Measurements from ENCODE around the gene CD274.
"Not testable (repeated sequence)": the region's sequence is repeated elsewhere in the genome, so short reads cannot be mapped to it uniquely, and the experiment has no call there.

CD274 gene

DNA sequence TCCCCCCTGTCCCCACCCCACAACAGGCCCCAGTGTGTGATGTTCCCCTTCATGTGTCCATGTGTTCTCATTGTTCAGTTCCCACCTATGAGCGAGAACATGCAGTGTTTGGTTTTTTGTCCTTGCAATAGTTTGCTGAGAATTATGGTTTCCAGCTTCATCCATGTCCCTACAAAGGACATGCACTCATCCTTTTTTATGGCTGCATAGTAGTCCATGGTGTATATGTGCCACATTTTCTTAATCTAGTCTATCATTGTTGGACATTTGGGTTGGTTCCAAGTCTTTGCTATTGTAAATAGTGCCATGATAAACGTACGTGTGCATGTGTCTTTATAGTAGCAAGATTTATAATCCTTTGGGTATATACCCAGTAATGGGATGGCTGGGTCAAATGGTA, 44.4 kb downstream of the CD274 start:
- H3K4me1 ChIP-seq (ENCODE audit: control insufficient read depth, insufficient read depth, low read length); H3K27me3 ChIP-seq (ENCODE audit: control insufficient read depth, insufficient read depth, low read length, poor library complexity, severe bottlenecking); H3K36me3 ChIP-seq (ENCODE audit: control insufficient read depth, insufficient read depth, low read length); H3K27ac ChIP-seq (ENCODE audit: insufficient read depth, low read depth, low read length, poor library complexity, severe bottlenecking); H3K4me3 ChIP-seq (ENCODE audit: insufficient read depth, low read depth, low read length); H3K9me3 ChIP-seq (ENCODE audit: control insufficient read depth, low read length): not testable (repeated sequence)
- WGBS, 2 experiments: 67 to 92% methylated on average over 1 to 3 of the region's 3 CpGs

DNA sequence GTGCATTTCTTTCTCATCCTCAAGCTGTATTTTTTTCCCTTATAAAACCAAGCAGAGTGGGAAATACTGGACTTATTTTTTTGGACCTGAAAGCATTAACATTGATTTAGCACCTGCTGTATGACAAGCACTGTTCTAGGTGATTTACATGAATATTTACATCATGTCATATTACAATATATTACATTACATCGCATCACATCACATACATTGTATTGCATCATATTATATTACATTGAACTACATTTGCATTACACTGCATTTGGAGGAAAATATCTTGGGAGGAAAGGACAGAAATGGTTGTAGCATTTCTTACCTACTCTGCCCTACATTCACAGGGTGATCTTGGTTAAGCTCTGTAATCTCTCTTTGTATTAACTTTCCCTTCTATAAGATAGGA, 48.8 kb downstream of the CD274 start:
- Histone ChIP-seq H3K36me3 (ENCODE audit: control insufficient read depth, insufficient read depth, low read length) (no peaks in the 10 kb centered on the region), H3K4me1 (ENCODE audit: control insufficient read depth, insufficient read depth, low read length) (no peaks in the 10 kb centered on the region), H3K27me3 (ENCODE audit: control insufficient read depth, insufficient read depth, low read length, poor library complexity, severe bottlenecking) (no peaks in the 10 kb centered on the region), H3K9me3 (ENCODE audit: control insufficient read depth, low read length) (no peaks in the 10 kb centered on the region), H3K4me3 (ENCODE audit: insufficient read depth, low read depth, low read length) (no peak overlapping the region), H3K27ac (ENCODE audit: insufficient read depth, low read depth, low read length, poor library complexity, severe bottlenecking) (no peak overlapping the region)
- 100% methylated on average over 1 of the region's 1 CpG; no CpG with 5 or more reads in 1 of the 2 experiments for WGBS, 2 experiments

GRCh38 chr9:5499889-5500398, 49.6 kb downstream of the CD274 start:
- H3K9me3 ChIP-seq (ENCODE audit: control insufficient read depth, low read length): no peaks in the 10 kb centered on the region
- H3K36me3 ChIP-seq (ENCODE audit: control insufficient read depth, insufficient read depth, low read length): no peaks in the 10 kb centered on the region
- no peak overlapping the region for H3K27ac ChIP-seq (ENCODE audit: insufficient read depth, low read depth, low read length, poor library complexity, severe bottlenecking)
- H3K4me3 ChIP-seq (ENCODE audit: insufficient read depth, low read depth, low read length): no peak overlapping the region
- no peaks in the 10 kb centered on the region for H3K27me3 ChIP-seq (ENCODE audit: control insufficient read depth, insufficient read depth, low read length, poor library complexity, severe bottlenecking)
- H3K4me1 ChIP-seq (ENCODE audit: control insufficient read depth, insufficient read depth, low read length): no peaks in the 10 kb centered on the region
- 93 to 96% methylated on average over 4 of the region's 4 CpGs for WGBS, 2 experiments

DNA sequence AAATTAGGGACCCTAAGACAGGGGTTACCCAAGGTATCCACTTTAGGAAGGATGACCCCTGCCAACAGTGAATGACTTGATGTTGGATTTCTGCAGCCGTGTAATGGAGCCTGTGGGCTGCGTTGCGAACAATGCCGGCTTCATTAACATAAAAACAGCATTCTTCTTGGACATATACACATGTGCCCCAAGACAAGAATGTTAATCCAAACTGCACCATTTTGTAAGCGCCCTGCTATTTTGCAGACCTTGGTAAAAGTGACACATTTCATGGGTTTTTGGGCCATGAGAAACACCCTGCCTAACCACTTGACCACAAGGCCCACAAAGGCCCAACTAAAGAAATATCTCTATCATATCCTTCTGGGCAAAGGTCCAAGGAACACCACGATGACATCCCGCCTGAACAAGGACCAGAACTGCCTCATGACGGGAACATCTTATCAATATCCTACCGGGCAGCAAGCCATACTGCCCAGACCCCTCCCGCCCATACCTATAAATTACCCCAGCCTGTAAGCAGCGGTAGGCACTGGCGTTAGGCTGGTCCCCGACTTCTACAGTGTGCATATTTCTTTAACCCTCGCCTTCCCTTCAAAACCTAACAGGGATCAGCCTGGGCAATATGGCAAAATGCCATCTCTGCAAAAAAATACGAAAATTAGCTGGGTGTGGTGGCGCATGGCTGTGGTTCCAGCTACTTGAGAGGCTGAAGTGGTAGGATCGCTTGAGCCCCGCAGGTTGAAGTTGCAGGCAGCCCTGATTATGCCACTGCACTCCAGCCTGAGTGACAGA, 50.3 kb downstream of the CD274 start:
- Histone ChIP-seq H3K27ac (ENCODE audit: insufficient read depth, low read depth, low read length, poor library complexity, severe bottlenecking) (no peak overlapping the region), H3K4me3 (ENCODE audit: insufficient read depth, low read depth, low read length) (no peak overlapping the region), H3K36me3 (ENCODE audit: control insufficient read depth, insufficient read depth, low read length) (no peaks in the 10 kb centered on the region), H3K9me3 (ENCODE audit: control insufficient read depth, low read length) (no peaks in the 10 kb centered on the region), H3K27me3 (ENCODE audit: control insufficient read depth, insufficient read depth, low read length, poor library complexity, severe bottlenecking) (no peaks in the 10 kb centered on the region), H3K4me1 (ENCODE audit: control insufficient read depth, insufficient read depth, low read length) (no peaks in the 10 kb centered on the region)
- 93 to 94% methylated on average over 18 of the region's 18 CpGs for WGBS, 2 experiments

DNA sequence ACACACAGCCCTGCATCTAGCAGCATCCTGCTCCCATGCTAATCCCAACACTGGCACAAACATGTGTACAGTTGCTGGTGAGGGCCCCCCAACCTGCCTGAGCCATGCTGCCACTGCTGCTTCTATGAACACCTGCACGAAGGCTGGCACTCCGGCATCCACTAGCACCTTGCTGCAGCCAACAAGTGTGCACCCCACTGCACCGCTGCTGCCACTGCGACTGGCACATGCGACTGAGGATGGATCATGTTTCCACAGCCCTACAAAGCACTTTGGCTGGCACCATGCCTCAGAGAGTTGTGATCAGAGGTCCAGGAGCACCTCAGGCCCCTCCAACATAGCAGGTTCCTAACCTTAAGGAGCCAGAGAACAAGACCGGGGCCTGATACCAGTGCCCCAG, 52.2 kb downstream of the CD274 start:
- Histone ChIP-seq H3K4me1 (ENCODE audit: control insufficient read depth, insufficient read depth, low read length) (no peaks in the 10 kb centered on the region), H3K4me3 (ENCODE audit: insufficient read depth, low read depth, low read length) (no peak overlapping the region), H3K9me3 (ENCODE audit: control insufficient read depth, low read length) (no peaks in the 10 kb centered on the region), H3K36me3 (ENCODE audit: control insufficient read depth, insufficient read depth, low read length) (no peaks in the 10 kb centered on the region), H3K27me3 (ENCODE audit: control insufficient read depth, insufficient read depth, low read length, poor library complexity, severe bottlenecking) (no peaks in the 10 kb centered on the region), H3K27ac (ENCODE audit: insufficient read depth, low read depth, low read length, poor library complexity, severe bottlenecking) (no peak overlapping the region)
- WGBS, 2 experiments: 95% methylated on average over 6 of the region's 6 CpGs

DNA sequence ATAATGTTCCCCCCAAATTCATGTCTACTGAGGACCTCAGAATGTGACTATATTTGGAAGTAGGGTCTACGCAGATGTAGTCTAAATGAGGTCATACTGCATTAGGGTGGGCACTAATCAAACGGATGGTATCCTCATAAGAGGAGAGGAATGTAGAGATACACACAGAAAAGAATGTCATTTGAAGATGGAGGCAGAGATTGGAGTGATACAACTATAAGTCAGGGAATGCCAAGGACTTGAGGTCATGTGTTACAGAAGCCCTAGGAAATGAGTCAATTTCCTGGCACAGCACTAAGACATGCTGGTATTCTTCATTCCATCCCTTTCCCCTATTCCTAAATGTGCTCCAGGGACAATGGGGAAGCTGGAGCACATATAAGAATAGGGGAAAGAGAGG, 59.2 kb downstream of the CD274 start:
- H3K4me3 ChIP-seq (ENCODE audit: insufficient read depth, low read depth, low read length): no peak overlapping the region
- no peaks in the 10 kb centered on the region for H3K4me1 ChIP-seq (ENCODE audit: control insufficient read depth, insufficient read depth, low read length)

DNA sequence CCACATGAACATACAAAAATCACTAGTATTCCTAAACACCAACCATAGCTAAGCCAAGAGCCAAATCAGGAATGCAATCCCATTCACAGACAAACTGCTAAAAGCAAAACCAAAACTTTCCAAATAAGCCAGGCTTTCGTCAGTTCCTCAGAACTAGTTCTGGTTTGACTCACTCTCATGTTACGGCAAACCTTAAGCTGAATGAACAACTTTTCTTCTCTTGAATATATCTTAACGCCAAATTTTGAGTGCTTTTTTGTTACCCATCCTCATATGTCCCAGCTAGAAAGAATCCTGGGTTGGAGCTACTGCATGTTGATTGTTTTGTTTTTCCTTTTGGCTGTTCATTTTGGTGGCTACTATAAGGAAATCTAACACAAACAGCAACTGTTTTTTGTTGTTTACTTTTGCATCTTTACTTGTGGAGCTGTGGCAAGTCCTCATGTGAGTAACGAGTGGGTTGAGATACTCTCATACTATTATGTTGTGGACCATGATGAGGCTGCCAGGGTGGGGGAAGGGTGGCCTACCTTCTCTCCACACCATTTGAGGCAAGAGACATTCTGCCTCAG, 60.1 kb downstream of the CD274 start, which contains the start of gene PDCD1LG2:
TSS of gene PDCD1LG2 (plus strand) at position 172 of the 572 bp plus-strand sequence. CDS start 12,016 bp downstream, outside the sequence.
- no peaks in the 10 kb centered on the region for H3K9me3 ChIP-seq (ENCODE audit: control insufficient read depth, low read length)
- no peak within 1 kb of the TSS for H3K27ac ChIP-seq (ENCODE audit: insufficient read depth, low read depth, low read length, poor library complexity, severe bottlenecking)
- 91 to 94% methylated on average over 4 of the region's 4 CpGs for WGBS, 2 experiments
- no peak within 1 kb of the TSS for H3K4me3 ChIP-seq (ENCODE audit: insufficient read depth, low read depth, low read length)
- no peaks in the 10 kb centered on the region for H3K36me3 ChIP-seq (ENCODE audit: control insufficient read depth, insufficient read depth, low read length)
- no peaks in the 10 kb centered on the region for H3K4me1 ChIP-seq (ENCODE audit: control insufficient read depth, insufficient read depth, low read length)
- no peaks in the 10 kb centered on the region for H3K27me3 ChIP-seq (ENCODE audit: control insufficient read depth, insufficient read depth, low read length, poor library complexity, severe bottlenecking)

More for the DNA sequence above, 59.2 kb downstream of the CD274 start:
- H3K36me3 ChIP-seq (ENCODE audit: control insufficient read depth, insufficient read depth, low read length): no peaks in the 10 kb centered on the region
- no peaks in the 10 kb centered on the region for H3K27me3 ChIP-seq (ENCODE audit: control insufficient read depth, insufficient read depth, low read length, poor library complexity, severe bottlenecking)
- H3K27ac ChIP-seq (ENCODE audit: insufficient read depth, low read depth, low read length, poor library complexity, severe bottlenecking): no peak overlapping the region
- WGBS, 2 experiments: 89 to 93% methylated on average over 2 of the region's 2 CpGs
- no peaks in the 10 kb centered on the region for H3K9me3 ChIP-seq (ENCODE audit: control insufficient read depth, low read length)

DNA sequence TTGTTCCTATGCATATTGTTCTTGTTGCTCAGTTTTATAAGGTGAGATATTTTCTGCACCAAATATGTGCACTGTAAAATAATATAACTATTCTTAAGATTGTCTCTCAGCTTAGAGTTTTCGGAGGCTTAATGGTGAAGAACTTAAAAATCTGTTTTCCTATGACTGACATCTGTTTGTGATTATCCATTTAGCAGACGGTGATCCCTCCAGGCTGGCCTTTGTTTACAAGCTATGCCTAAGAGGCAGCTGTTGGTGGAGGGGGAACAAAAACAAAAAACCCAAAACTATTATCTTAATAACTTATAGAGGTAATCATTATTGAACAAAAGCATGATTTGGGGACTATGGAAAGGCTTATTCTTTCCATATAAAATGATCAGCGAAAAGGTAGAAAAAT, 60.6 kb downstream of the CD274 start:
- Histone ChIP-seq H3K4me3 (ENCODE audit: insufficient read depth, low read depth, low read length) (no peak overlapping the region), H3K27ac (ENCODE audit: insufficient read depth, low read depth, low read length, poor library complexity, severe bottlenecking) (no peak overlapping the region), H3K4me1 (ENCODE audit: control insufficient read depth, insufficient read depth, low read length) (no peaks in the 10 kb centered on the region), H3K27me3 (ENCODE audit: control insufficient read depth, insufficient read depth, low read length, poor library complexity, severe bottlenecking) (no peaks in the 10 kb centered on the region), H3K9me3 (ENCODE audit: control insufficient read depth, low read length) (no peaks in the 10 kb centered on the region), H3K36me3 (ENCODE audit: control insufficient read depth, insufficient read depth, low read length) (no peaks in the 10 kb centered on the region)
- 80 to 81% methylated on average over 3 of the region's 3 CpGs for WGBS, 2 experiments

DNA sequence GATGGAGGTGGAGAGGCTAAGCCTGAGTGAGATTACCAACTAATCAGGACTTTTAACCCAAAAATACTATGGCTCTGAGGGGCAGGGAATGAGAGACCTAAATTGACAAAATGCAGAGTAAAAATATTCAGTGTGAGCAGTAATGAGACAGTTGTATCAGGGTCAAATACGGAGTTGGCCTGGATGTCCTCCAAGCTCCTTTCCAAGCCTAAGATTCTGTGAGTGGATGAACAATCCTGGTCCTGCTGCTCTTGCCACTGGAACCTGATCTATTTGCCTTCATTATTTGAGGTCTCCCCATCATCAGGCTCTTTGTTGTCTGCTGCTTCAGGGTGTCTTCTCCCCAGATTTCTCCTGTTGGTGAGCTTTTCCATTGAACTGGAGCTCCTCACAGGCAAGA, 61.1 kb downstream of the CD274 start:
- 92 to 98% methylated on average over 1 of the region's 1 CpG for WGBS, 2 experiments
- H3K27me3 ChIP-seq (ENCODE audit: control insufficient read depth, insufficient read depth, low read length, poor library complexity, severe bottlenecking): no peaks in the 10 kb centered on the region
- H3K9me3 ChIP-seq (ENCODE audit: control insufficient read depth, low read length): no peaks in the 10 kb centered on the region
- no peaks in the 10 kb centered on the region for H3K36me3 ChIP-seq (ENCODE audit: control insufficient read depth, insufficient read depth, low read length)
- no peak overlapping the region for H3K4me3 ChIP-seq (ENCODE audit: insufficient read depth, low read depth, low read length)
- H3K27ac ChIP-seq (ENCODE audit: insufficient read depth, low read depth, low read length, poor library complexity, severe bottlenecking): no peak overlapping the region
- no peaks in the 10 kb centered on the region for H3K4me1 ChIP-seq (ENCODE audit: control insufficient read depth, insufficient read depth, low read length)

DNA sequence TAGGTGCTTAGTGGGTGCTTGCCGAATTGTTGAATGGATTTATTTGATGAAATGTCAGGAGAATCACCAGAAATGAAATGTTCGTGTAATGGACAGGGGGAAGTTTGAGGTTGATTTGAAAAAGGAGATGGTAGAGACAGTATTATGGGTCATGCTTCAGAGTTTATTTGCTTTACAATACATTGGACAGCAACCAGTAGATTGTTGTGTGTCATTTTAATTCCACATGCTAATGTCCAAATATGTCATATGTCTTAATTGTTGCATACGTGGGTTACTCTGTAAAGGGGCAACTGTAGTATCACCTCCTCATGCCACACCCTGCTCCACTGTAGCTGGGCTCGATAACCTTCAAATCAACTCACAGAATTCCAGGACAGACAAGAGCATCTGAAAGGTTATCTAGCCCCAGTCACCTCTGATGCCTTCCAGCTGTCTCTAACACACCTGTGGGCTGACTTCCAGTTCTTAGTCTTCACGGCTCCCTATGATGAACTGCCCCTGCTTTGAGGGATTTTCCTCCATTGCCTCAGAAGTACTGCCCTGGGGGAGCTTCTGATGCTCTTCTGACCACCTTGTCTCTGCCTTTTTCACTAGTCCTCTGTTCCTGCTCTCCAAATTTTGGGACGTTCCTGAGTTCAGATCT, 61.7 kb downstream of the CD274 start:
- H3K9me3 ChIP-seq (ENCODE audit: control insufficient read depth, low read length): no peaks in the 10 kb centered on the region
- 89 to 94% methylated on average over 6 of the region's 6 CpGs for WGBS, 2 experiments
- no peak overlapping the region for H3K27ac ChIP-seq (ENCODE audit: insufficient read depth, low read depth, low read length, poor library complexity, severe bottlenecking)
- no peaks in the 10 kb centered on the region for H3K4me1 ChIP-seq (ENCODE audit: control insufficient read depth, insufficient read depth, low read length)
- no peaks in the 10 kb centered on the region for H3K27me3 ChIP-seq (ENCODE audit: control insufficient read depth, insufficient read depth, low read length, poor library complexity, severe bottlenecking)
- no peaks in the 10 kb centered on the region for H3K36me3 ChIP-seq (ENCODE audit: control insufficient read depth, insufficient read depth, low read length)
- H3K4me3 ChIP-seq (ENCODE audit: insufficient read depth, low read depth, low read length): no peak overlapping the region
